Kidney tubule cell (primary cell): ENCODE results near the gene CACNA1H.
A peak's percentile ranks its signal among the peaks of the same experiment; 100 is the strongest.

Experiments used
- DNase-seq: peaks from one replicate; pipeline ENCODE4 v3.0.0-alpha.2; 2018; ENCODE audit warnings: low spot score

The CACNA1H gene

DNA sequence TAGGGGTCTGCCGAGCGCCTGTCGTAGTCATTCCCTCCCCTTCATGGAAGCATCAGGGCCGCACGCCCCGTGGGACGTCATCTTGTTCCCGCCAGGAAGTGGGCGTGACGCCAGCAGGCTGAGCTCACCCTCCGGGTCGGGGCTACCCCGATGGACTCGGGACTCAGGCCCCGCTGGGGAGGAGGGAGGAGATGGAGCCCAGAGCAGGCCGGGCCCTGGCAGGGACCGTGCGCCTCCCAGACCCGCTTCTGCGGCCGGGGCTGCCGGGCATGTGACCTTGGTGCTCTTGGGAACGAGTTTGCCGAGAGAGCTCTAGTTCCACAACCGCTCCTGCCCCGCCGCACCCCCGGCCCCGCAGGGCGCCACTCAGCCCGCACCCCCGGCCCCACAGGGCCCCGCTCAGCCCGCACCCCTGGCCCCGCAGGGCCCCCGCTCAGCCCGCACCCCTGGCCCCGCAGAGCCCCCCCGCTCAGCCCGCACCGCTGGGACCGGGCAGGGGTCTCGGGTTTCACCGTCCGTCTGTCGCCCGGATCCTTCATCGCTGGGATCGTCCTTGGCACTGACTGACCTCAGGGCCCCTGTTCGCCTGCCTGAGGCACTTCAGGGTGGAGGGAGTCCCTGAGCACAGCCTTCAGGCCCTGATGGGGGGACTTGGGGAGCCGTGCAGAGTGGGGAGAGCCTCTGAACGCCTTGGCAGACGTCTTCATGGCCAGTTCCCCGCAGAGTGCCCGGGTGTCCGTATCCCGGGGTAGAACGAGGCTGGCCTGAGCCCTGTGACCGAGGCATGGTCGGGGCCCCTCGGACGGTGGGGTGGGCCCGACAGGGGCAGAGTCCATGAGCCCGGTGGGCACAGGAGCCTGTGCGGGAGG lies 5.8 kb downstream of the CACNA1H start:
- no peak for DNase-seq

DNA sequence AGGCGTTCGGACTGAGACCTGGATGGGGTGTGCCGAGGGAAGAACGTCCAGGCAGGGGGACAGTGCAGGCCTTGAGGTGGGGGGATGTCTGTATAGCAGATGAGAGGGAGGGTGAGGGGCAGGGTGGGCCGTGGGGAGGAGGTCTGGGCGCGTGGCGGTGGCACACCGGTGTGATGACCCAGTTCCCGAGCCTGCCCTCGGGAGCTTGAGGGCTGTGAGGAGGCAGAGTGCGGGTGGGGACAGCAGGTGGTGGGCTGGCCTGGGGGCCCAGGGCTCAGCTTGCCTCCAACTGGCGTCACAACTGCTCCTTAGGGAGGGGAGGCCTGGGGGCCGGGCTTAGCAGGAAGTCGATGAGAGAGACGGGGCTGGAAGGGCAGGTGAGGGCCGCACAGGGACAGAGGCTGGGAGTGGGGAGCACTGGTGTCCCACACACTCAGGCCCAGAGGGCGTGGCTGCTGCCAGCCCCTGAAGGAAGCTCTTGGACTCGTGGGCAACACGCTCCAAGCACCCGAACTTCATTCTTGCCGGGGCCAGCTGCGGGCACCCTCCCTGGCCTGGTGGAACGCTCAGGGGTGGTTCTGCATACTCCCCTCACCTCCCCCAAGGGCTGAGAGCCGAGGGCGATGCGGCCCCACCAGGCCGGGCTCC lies 6.5 kb downstream of the CACNA1H start:
- no peak for DNase-seq

DNA sequence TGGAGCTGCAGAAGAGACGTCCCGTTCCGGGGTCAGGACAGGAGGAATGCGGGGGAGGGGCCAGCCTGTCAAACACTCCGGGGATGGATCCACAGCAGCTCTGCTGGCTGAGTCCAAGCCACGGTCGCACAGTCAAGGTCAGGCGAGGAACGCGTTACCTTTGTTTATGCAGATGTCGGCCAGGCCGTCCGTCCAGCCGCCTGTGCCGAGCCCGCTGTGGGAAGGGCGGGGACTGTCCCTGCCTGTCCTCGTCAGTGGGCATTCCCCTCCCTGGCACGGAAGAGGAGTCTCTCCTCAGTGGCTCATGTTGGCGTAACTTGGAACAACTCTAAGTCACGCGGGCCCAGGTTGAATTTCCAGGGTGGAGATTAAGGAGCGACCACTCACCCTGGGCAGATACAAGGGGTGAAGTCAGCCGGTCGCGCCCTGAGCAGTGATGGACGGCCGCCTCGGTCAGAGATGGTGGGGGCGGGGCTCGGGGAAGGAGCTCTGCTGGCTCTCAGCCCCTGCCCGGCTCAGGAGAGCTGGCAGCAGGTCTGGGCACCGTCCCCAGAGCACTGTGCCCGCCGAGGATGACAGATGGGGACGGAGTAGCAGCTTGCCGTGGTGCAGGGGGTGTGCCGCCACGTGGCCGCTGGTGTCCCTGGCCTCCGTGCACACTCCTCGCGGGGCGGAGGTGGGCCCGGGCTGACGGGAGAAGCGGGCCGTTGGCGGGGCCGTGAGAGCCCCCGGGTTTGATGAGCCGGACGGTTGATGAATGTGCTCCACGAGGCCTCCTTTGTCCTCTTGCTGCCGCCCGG lies 7.3 kb downstream of the CACNA1H start:
- peak; percentile 80 for DNase-seq

DNA sequence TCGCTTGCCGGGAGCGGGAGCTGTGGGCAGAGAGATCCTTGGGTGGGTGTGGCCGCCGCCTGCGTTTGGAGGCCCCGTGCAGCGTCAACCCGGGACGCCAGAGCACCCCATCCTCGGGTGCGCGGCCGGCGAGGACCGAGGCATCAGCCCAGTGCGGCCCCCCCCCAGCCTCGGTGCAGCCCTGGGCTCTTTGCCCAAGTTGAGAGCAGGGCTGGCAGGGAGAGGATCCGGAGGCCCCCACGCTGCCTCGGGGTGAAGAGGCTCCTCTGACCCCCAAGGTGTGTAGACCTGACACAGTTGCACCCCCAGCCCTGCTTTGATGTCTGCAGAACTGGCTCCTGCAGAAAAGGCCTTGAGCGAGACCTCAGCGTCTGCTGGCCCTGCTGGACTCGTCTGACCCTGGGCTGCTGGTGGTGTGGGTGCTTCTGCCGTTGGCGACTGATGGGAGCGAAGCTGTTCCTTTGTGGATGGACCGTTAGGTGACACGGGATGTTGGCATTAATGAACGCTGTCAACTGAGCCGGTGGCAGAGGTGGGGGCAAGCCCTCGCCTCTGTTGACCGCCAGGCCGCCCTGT lies 8.0 kb downstream of the CACNA1H start:
- no peak for DNase-seq

DNA sequence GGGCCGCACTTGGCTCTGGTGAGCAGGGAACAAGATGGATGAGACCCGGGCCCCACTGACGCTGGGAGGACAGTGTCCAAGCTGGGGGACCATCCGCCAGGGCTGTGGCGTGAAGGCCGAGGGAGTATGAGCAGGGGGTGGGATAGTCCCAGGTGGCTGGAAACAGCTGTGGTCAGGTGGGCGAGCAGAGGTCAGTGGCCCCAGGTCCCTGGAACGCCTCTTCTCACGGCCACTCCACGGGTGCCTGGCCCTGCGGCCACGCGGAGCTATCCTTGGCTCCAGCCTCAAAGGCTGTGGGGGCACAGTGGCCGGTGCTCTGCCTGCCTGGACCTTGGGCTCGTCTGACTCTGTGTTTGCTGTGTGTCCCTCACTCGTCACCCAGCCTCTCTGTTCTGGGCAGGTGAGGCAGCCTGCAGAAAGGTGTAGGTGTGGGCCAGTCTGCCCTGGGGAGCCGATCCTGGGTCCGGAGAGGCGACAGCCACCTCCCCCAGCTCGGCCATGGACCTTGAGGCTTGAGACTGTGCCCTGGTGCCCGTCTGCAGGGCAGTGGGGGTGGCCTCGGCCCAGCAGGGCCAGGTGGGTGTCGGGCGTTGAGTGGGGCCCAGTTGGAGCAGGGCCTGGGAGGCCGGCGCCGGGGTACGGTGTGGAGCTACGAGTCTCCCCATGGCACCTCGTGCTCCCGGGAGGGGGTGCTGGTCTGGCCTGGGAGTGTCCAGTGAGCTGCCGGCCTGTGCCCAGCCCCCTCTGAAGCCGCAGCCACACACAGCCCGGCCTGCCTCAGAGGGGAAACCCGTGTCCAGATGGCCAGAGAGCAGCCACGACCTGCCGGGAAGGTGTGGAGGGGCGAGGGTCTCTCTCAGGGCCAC lies 10.0 kb downstream of the CACNA1H start:
- DNase-seq = no peak

DNA sequence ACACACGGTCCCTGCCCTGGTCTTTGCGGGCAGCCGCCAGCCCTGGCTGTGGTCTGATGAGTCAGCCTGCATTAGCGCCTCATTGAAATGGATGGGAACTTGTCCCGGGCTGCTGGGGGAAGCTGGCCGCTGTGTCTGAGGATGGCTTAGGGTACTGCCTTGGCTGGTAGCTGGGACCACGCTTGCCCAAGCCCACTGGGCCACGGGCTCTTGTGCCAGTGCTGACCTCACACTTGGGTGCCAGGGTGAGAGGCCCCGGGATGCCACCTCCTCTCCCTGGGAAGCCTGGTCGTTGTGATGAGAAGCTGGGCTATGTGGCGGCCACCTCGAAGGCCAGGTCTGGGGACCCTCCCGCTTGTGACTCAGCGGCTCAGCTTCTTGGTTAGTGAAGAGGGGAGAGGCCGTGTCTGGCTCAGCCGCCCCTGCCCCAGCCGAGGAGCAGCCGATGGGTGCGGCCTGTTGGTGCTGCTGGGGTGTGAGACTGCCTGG lies 10.7 kb downstream of the CACNA1H start:
- peak; percentile 7 for DNase-seq

DNA sequence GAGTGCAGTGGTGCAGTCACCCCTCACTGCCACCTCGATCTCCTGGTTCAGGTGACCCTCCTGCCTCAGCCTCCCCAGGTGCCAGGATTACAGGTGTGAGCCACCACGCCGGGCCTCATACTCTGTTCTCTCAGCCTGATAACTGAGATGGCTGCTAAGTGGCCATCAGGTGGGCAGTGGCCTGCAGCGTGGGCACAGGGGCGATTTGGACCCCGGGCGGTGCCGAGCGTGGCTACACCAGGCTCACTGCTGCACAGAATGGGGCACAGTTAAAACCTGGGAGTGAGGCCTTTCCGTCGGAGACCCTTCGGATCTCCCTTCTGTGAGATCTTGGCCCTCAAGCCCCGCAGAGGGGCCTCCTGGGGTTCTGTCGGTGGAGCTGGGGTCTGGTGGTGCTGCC lies 11.5 kb downstream of the CACNA1H start:
- DNase-seq = no peak

DNA sequence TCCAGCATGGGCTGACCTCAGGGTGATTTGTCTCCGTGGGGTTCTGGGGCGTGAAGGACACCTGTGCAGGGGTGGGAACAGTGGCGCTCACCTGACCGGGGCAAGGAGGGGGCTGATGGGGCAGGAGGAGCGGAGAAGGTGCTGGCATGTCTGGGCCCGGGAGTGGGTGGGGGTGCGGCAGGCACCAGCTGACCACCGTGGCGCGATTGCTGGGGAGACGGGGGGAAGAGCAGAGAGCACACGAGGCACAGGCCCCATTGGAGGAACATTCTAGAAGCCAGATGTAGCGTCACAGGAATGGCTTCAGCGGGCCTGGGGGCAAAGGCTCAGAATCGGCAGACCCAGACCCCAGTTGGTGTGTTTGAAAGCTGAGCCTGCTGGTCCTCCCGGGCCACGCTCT lies 12.1 kb downstream of the CACNA1H start:
- DNase-seq = no peak

DNA sequence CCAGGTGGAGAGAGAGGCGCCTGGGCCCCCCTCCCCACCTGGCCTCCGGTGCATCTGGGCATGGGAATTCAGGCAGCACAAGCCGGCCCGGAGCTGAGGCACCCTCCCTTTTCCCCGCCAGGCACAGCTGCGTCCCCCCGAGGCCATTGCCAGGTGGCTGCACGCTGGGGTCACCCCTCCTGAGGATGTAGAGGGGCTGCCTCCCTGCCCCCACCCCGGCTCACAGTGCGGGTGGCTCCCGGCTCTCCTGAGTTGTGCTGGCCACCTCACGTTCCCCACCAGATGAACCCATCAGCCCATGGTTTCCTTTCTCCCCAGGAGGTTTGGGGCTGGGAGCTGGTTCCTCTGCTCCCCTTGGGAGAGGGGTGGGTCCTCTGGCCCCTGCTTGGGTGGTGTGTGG lies 12.6 kb downstream of the CACNA1H start:
- DNase-seq = no peak

DNA sequence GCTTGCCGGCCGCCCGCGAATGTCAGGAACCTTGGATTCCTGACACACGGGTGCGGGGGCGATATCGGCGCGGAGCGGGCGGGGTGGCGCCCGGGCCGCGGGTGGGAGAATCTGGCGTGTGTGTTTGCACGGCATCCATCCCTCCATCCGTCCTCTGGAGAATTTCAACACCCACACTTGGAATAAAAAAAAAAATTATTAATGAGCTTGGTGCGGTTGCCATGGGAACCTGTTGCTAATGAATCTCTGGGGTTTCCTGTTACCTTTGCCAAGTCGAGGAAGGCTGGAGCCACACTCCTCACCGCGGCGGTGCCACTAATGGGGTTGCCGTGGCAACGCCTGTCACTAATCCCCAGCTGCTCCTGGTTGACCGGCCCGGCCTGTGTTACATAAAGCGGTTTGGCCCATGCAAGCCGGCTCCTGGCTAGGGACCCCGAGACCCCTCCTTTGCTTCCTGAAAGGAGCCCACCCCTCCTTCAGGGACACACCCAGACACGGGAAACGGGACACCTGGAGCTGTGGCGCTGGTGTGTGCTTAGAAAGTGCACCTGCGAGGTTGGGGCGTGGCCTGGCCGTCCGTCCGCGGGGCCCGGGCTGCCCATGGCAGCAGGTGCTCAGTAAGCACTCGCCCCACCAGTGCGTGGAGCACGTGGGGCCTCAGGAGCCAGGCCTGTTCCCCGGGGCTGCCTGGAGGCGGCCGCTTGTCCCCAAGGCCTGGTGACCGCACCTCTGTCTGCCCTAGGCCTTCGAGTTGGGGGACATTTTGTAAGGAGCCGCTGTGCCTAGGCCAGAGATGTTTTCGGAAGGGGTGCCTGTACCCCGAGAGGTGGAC lies 14.6 kb downstream of the CACNA1H start:
- DNase-seq = peak; percentile 45

DNA sequence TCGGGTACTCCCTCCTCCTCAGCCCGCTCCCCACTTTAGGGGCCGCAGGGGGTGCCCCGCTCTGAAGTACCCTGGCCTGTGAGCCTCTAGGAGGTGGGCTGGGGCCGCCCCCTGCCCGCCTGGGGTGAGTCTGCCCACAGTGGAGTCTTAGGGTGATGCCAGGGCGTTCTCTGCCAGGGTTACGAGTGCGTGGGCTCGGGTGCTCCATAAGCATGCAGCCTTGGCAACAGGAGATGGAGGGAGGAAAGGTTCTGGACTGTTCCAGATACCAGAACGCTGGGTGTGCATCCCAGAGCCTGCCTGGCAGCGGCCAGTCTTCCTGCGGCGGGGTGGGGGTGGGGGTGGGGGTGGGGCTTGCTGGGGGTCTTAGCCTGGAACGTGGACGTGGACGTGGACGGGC lies 15.9 kb downstream of the CACNA1H start:
- no peak for DNase-seq

DNA sequence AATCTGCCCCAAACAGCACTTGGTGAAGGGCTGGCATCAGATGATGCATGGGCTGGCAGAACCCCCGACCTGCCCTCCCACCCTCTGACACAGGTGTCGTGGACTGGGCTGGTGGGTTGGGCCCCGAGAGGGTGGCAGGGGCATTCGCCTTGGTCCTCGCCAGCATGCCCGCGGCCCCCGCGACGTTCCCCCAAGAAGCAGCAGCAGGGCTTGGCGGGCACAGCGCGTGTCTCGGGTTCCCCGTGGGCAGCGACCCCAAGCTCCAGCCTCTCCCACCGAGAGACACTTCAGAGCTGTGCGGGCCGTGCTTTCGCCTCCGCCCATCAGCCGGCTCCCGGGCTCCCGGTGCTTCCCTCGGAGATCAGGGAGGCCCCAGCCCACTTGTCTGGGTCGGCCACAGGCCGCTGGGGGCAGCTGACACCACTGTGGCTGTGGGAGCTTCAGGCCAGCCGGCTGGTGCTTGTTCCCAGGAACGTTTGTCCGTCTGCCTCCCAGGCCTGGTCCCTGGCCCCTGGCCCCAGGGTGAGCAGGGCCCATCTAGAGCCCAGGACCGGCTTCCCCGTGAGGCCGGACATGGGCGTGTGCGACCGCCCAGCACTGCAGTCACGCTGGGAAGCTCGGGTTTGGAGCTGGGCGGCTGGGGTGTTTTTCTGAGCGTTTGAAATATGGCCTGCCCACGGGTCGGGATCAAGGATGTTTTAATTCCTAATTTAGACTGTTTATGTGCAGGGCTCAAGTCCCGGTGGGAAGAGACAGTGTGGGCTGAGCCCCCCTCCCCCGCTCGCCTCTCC lies 16.6 kb downstream of the CACNA1H start:
- DNase-seq = no peak

DNA sequence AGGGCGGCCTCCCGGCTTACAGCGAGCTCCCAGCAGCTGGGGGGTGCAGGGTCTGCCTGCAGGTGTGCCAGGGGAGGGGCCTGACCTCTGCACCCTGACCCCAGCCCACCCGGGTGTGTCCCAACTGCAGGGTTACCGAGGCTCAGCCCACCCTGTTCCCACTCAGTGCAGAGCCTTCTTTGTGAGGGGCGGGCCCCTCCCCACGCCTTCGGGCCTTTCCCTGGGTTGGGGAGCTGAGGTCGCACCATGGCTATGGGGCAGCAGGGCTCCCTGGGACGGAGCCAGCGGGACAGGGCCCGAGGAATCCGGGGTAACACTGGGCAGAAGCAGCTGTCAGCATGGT lies 17.1 kb downstream of the CACNA1H start:
- no peak for DNase-seq

DNA sequence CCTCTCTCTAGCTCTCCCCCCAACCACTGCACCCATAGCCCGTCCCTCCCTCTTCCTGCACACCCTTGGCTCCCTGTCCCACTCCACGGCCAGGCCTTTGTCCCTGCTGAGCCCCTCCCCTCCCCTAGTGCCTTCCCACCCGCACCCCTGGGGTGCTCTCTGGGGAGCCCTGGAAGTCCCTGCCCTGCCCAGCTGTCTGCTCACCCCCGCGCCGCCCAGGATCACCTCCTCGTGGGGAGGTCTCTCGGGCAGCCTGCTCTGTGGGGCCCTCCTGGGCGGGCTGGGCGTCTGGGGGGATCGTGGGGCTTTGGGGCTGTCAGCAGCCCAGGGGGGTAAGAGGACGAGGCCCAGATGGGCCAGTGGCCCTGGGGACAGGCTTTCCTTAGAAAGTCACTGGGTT lies 18.1 kb downstream of the CACNA1H start:
- no peak for DNase-seq

DNA sequence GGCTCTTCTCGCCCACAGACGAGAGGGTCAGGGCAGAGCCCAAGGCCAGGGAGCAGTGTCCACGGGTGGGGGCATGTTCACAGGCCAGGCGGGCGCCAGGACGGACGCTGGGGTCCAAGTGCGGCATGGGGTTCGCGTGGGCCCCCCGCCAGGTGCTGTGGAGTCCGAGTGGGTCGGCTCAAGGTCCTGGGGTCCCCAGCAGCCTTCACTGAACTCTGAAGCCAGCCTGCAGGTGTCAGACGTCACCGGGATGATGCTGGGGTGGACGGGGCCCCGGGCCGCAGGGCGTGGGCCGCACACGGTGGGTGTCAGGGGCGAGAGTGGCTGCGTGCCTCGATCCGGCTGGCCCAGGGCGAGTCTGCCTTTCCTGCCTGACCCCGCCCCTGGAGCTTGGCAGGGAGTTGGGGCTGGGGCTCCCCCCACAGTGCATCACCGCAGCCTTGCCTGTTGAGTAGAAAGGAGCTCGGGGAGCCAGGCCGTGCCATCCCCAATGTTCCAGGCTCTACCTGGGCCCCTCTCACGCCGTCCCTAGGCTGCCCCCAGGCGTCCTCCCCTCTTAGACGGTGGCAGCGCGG lies 19.0 kb downstream of the CACNA1H start:
- DNase-seq = no peak

DNA sequence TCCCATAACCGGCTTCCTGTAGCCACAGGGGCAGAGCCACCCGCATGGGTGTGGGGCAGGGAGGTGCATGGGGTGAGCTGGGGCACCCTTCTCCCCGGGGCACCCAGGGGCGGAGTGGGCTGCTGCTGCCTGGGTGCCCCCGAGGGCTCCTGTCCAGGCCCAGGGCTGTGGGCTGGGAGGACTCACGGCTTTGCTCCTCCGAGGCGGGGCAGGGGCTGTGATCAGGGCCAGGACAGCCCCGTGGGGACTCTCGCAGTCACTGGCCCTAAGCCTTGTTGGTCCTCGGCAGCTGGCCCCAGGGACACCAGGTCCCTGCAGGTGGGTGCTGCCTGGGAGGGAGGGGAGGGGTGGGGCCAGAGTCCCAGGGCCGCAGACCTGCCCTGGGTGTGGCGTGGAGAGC lies 19.7 kb downstream of the CACNA1H start:
- no peak for DNase-seq

DNA sequence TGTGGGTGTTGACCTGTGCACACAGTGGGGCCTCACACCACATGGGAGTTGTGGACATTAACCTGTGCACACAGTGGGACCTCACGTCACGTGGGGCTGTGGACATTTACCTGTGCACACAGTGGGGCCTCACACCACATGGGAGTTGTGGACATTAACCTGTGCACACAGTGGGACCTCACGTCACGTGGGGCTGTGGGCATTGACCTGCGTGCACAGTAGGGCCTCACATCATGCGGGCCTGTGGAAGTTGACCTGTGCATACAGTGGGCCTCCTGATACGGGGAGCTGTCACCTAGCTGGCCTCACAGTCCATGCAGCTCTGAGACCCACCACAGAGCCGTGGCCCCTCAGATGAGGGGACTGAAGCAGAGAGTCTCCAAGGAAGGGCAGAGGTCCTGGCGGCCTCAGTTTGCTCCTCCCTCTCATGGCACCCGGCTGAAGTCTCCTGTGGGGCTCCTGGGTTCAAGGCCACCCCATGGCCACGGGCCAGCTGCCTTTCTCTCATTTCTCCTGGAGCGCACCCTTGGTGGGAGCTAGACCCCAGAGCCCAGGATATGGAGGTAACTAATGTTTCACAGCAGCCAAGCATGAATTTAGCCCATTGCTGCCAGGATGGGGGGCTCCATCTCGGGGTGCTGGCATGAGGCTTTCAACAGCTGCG lies 21.0 kb downstream of the CACNA1H start:
- DNase-seq = no peak

DNA sequence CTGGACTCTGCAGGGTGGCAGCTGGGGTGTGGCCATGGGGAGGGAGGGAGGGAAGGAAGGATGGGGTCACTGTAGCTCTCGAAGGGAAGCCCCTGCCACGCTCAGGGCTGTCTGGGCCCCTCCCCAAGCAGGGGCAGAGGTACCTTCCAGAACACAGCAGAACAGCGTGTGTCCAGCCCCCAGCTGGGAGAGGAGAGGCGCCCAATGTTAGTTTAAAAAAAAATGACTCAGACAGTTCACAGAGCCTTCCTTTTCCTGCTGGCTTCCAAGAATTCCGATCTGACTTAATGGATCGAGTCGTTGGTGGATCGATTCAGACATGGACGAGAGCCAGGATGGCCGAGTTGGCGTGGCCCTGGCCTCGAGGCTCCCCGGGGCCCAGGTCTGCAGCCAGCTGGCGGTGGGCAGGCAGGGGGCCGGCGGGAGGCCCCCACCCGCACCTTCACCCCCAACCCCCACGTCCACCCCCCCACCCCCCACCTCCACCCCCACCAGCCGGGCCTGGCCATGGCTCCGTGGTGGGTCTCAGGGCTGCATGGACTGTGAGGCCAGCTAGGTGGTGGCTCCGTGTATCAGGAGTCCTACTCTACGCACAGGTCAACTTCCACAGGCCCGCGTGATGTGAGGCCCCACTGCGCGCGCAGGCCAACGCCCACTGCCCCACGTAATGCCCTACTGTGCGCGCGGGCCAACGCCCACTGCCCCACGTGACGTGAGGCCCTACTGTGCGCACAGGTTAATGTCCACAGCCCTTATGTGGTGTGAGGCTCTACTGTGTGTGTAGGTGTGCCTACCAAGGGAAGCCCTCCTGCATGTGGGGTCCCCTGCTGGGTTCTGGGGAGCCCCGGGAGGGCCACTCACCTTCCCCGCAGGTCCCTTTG lies 21.8 kb downstream of the CACNA1H start:
- peak; percentile 31 for DNase-seq
